ENCODE results near the gene APOM. TPM values are rescaled to one million over a fixed set of nuclear protein-coding genes. Genes with fewer than 3 reads are reported as not detected.

The APOM gene
- total and polyA plus RNA-seq, 2 of the 4 experiments (the other 2 are of a cell fraction) = 1.4 to 3.8 TPM

GRCh38 chr6:31701666-31702404, 46.1 kb downstream of the APOM start:
- Histone ChIP-seq H3K23ac (ENCODE audit: low read depth, low read length) (peak overlapping the region; percentile 78), H3K18ac (ENCODE audit: low read depth, low read length) (peak overlapping the region; percentile 10; the same call in 1 of the 2 replicates), H2BK15ac (ENCODE audit: low read depth, low read length) (no peak overlapping the region), H2BK120ac (ENCODE audit: low read depth, low read length) (no peak overlapping the region; the same call in 1 of the 2 replicates), H3K14ac (replicated peaks; ENCODE audit: low read depth, low read length) (peak overlapping the region; percentile 88), H3K79me1 (ENCODE audit: low read depth in 1 of 2, low read length in 2 of 2) (peaks cover 21 to 44% of the 10 kb centered on the region in 2 experiments), H2BK20ac (ENCODE audit: low read depth, low read length) (no peak overlapping the region), H3K27ac (ENCODE audit: insufficient read depth, low read length) (peak overlapping the region; percentile 82), H4K91ac (ENCODE audit: insufficient read depth, low read depth, low read length) (peak overlapping the region; percentile 15; the same call in 1 of the 2 replicates), H3K27me3 (ENCODE audit: control insufficient read depth, insufficient read depth, low read length) (no peaks in the 10 kb centered on the region), H3K4me3 (ENCODE audit: insufficient read depth, low read depth, low read length) (peak overlapping the region; percentile 67), H3K9me3 (ENCODE audit: control insufficient read depth, insufficient read depth, low read length) (no peaks in the 10 kb centered on the region), H3K56ac (ENCODE audit: extremely low read depth, insufficient read depth, low read length) (peak overlapping the region; percentile 77), H2AK9ac (replicated peaks; ENCODE audit: low read depth, low read length, poor library complexity) (peak overlapping the region; percentile 55), H2AK5ac (ENCODE audit: low read depth, low read length) (peak overlapping the region; percentile 70; the same call in 1 of the 2 replicates), H2AFZ (replicated peaks; ENCODE audit: low read length, poor library complexity) (peak overlapping the region; percentile 39), H3K4me1 (ENCODE audit: control insufficient read depth, insufficient read depth, low read length) (peaks cover 6% of the 10 kb centered on the region), H3K9me1 (ENCODE audit: insufficient read depth, low read length) (peaks cover 10% of the 10 kb centered on the region), H3K9ac (ENCODE audit: low read depth, low read length) (peak overlapping the region; percentile 77), H3K36me3 (ENCODE audit: control insufficient read depth, insufficient read depth, low read length) (peaks cover 13% of the 10 kb centered on the region), H3K4me2 (ENCODE audit: low read depth, low read length) (peak overlapping the region; percentile 97), H3K4ac (ENCODE audit: low read depth, low read length) (peak overlapping the region; percentile 70), H4K8ac (ENCODE audit: low read depth in 2 of 2, low read length in 2 of 2) (peak overlapping the region; percentile 43 to 53; a peak in 2 of 4 replicates), H2BK5ac (ENCODE audit: low read depth, low read length, poor library complexity, severe bottlenecking) (peak overlapping the region; percentile 79), H4K5ac (ENCODE audit: low read depth, low read length) (no peak overlapping the region; the same call in 1 of the 2 replicates), H4K20me1 (ENCODE audit: insufficient read depth, low read length) (0 out of 2 replicates have a peak, but pooled peaks cover 11% of the 10 kb centered on the region)
- peak; percentile 71; the same call in 1 of the 2 replicates for TF ChIP-seq MXI1 (IDR thresholded peaks at IDR 0.05; ENCODE audit: borderline replicate concordance, low read depth, low read length)
- TF ChIP-seq SMC3 (IDR thresholded peaks at IDR 0.05; ENCODE audit: low read depth, low read length) = no peak
- TF ChIP-seq CHD1 (IDR thresholded peaks at IDR 0.05; ENCODE audit: low read depth, low read length) = no peak
- WGBS, 2 experiments (ENCODE audit: extremely low coverage in 2 of 2, insufficient read length in 1 of 2) = 44% methylated on average over 3 of the region's 7 CpGs; no CpG with 5 or more reads in 1 of the 2 experiments
- intact Hi-C loops (cut with micrococcal nuclease) = loop anchor here (2.0 kb wide), 2 partner anchors 29 to 129 kb away; no protein-coding TSS in a partner anchor
- DNase-seq = peak; percentile 41
- dilution Hi-C loops (cut with HindIII; ENCODE audit: low sequenced_read_pairs, unreplicated experiment) = no loop called here
- ChIA-PET POLR2A (ENCODE audit: unreplicated experiment) (interaction anchor here (0.9 kb wide), 1 partner anchor 28 kb away, joined by 3 read pairs; no protein-coding TSS in a partner anchor), CTCF (interaction anchor here (1.1 kb wide), 1 partner anchor 12 kb away, joined by 3 read pairs; no protein-coding TSS in a partner anchor)
- BruUV-seq (replicated peaks) = no TSS peak
- in situ Hi-C loops (cut with MboI; ENCODE audit: low sequenced_read_pairs) = no loop called here
- peak; percentile 6; the same call in 1 of the 2 replicates for ATAC-seq (ENCODE audit: low read depth)

All from IMR-90 (cell line).